Neuronal stem cell (in vitro differentiated cells): ENCODE results near the gene PGAP6.

Source experiments
- DNase-seq: peaks from one replicate; pipeline ENCODE4 v3.0.0-alpha.2; 2013; ENCODE audit warnings: low spot score
- H2AFZ ChIP-seq: one replicate; pipeline ENCODE4 v1.6.1; 2013; ENCODE audit warnings: mild to moderate bottlenecking, low read length, inconsistent platforms
- H2AK5ac ChIP-seq: 2 replicates; pipeline ENCODE4 v1.6.1; 2013; ENCODE audit warnings: low read depth, mild to moderate bottlenecking, inconsistent platforms, low read length, moderate library complexity, mixed read lengths
- H2BK120ac ChIP-seq: 2 replicates; pipeline ENCODE4 v1.6.1; 2013; ENCODE audit warnings: low read depth, mild to moderate bottlenecking, inconsistent platforms, low read length, moderate library complexity, mixed read lengths
- H2BK12ac ChIP-seq: one replicate; pipeline ENCODE4 v1.6.1; 2013; ENCODE audit warnings: low read length, inconsistent platforms
- H2BK15ac ChIP-seq: 2 replicates; pipeline ENCODE4 v1.6.1; 2013; ENCODE audit warnings: mild to moderate bottlenecking, low read length, inconsistent platforms, mixed read lengths
- H2BK5ac ChIP-seq: one replicate; pipeline ENCODE4 v1.6.1; 2013; ENCODE audit warnings: inconsistent platforms, mild to moderate bottlenecking, low read length, moderate library complexity
- H3K14ac ChIP-seq: one replicate; pipeline ENCODE4 v1.6.1; 2013; ENCODE audit warnings: low read length, inconsistent platforms
- H3K18ac ChIP-seq: 2 replicates; pipeline ENCODE4 v1.6.1; 2013; ENCODE audit warnings: low read length, inconsistent platforms
- H3K23ac ChIP-seq: 2 replicates; pipeline ENCODE4 v1.6.1; 2013; ENCODE audit warnings: low read depth, mild to moderate bottlenecking, mixed read lengths, low read length, inconsistent platforms; ENCODE audit not compliant: poor library complexity
- H3K27ac ChIP-seq: replicated peaks from 3 replicates; pipeline ENCODE4 v1.5.1; 2013; ENCODE audit warnings: low read length, inconsistent platforms
- H3K27me3 ChIP-seq, 3 experiments: 2 replicates each; pipeline ENCODE4 v1.6.1; 2013; ENCODE audit warnings: low read length in 3 of 3, mild to moderate bottlenecking in 2 of 3, inconsistent platforms in 1 of 3, low read depth in 1 of 3, mixed read lengths in 1 of 3, moderate library complexity in 1 of 3; ENCODE audit not compliant: control insufficient read depth in 3 of 3, insufficient read depth in 3 of 3
- H3K36me3 ChIP-seq, 2 donors: replicated peaks in 1 of 2; 2 replicates each; pipeline ENCODE4 v1.6.1; 2013; ENCODE audit warnings: low read length in 2 of 2; ENCODE audit not compliant: control insufficient read depth in 2 of 2, insufficient read depth in 2 of 2
- H3K4ac ChIP-seq: 2 replicates; pipeline ENCODE4 v1.6.1; 2013; ENCODE audit warnings: inconsistent platforms, mild to moderate bottlenecking, low read length, moderate library complexity
- H3K4me1 ChIP-seq, 2 donors: 1 replicate in 1 of 2; 2 replicates in 1 of 2; pipeline ENCODE4 v1.6.1; 2013; ENCODE audit warnings: low read length in 2 of 2, low read depth in 1 of 2; ENCODE audit not compliant: control insufficient read depth in 2 of 2, insufficient read depth in 1 of 2
- H3K4me2 ChIP-seq: one replicate; pipeline ENCODE4 v1.6.1; 2013; ENCODE audit warnings: mild to moderate bottlenecking, low read length, inconsistent platforms; ENCODE audit not compliant: insufficient read depth, poor library complexity, severe bottlenecking
- H3K4me3 ChIP-seq, 2 donors: 2 replicates each; pipeline ENCODE4 v1.5.1; 2013; ENCODE audit warnings: low read length in 2 of 2, mild to moderate bottlenecking in 2 of 2, inconsistent platforms in 1 of 2, moderate library complexity in 1 of 2
- H3K79me1 ChIP-seq: one replicate; pipeline ENCODE4 v1.6.1; 2013; ENCODE audit warnings: low read depth, mild to moderate bottlenecking, inconsistent platforms, low read length, moderate library complexity
- H3K9ac ChIP-seq: one replicate; pipeline ENCODE4 v1.6.1; 2013; ENCODE audit warnings: mild to moderate bottlenecking, low read depth, low read length, inconsistent platforms; ENCODE audit not compliant: poor library complexity
- H3K9me3 ChIP-seq, 2 donors: replicated peaks in 1 of 2; 2 replicates each; pipeline versions ENCODE3 to v1.6.1; 2013; ENCODE audit warnings: low read length in 2 of 2, mild to moderate bottlenecking in 2 of 2, inconsistent platforms in 1 of 2, low read depth in 1 of 2, mixed read lengths in 1 of 2, moderate library complexity in 1 of 2; ENCODE audit not compliant: control insufficient read depth in 2 of 2, insufficient read depth in 1 of 2
- H4K8ac ChIP-seq: one replicate; pipeline ENCODE4 v1.6.1; 2013; ENCODE audit warnings: low read depth, mild to moderate bottlenecking, inconsistent platforms, low read length, moderate library complexity
- H4K91ac ChIP-seq: one replicate; pipeline ENCODE4 v1.6.1; 2013; ENCODE audit warnings: low read length, low read depth, mild to moderate bottlenecking, inconsistent platforms; ENCODE audit not compliant: poor library complexity
- WGBS, 2 donors: extraction: QIAGEN DNeasy Blood & Tissue Kit; methylation state at CpG; one replicate each; pipeline ENCODE4 v1.1.7; 2013; ENCODE audit warnings: missing lambda C conversion rate in 2 of 2, mixed read lengths in 1 of 2; ENCODE audit not compliant: insufficient read length in 2 of 2, insufficient replicate concordance in 1 of 2; ENCODE audit errors: extremely low coverage in 2 of 2; 5-methylcytosine and 5-hydroxymethylcytosine counted together

The PGAP6 gene

GRCh38 chr16:397736-398332 lies 16.1 kb upstream of the PGAP6 start:
- peak overlapping the region; percentile 33 for H3K4me2 ChIP-seq
- peak; percentile 71 for DNase-seq
- no peak overlapping the region for H3K9ac ChIP-seq
- H3K4ac ChIP-seq = no peak overlapping the region
- no peak overlapping the region for H2BK15ac ChIP-seq
- H2BK5ac ChIP-seq = peak overlapping the region; percentile 71
- H2BK12ac ChIP-seq = no peak overlapping the region
- H3K79me1 ChIP-seq = peaks cover 7% of the 10 kb centered on the region
- H4K91ac ChIP-seq = no peak overlapping the region
- no CpG with 5 or more reads among the region's 29 CpGs for WGBS, 2 donors
- no peak overlapping the region for H3K23ac ChIP-seq
- H3K9me3 ChIP-seq = no peaks in the 10 kb centered on the region
- H2BK120ac ChIP-seq = no peak overlapping the region
- no peaks in the 10 kb centered on the region for H3K27me3 ChIP-seq
- H2AK5ac ChIP-seq = no peak overlapping the region
- H3K14ac ChIP-seq = no peak overlapping the region
- peak overlapping the region; percentile 0 to 94 for H3K4me3 ChIP-seq
- H2AFZ ChIP-seq = no peak overlapping the region
- H3K4me1 ChIP-seq = peaks cover 9 to 15% of the 10 kb centered on the region in 2 donors
- no peak overlapping the region for H4K8ac ChIP-seq
- H3K27ac ChIP-seq = peak overlapping the region; percentile 68
- peak overlapping the region; percentile 39 for H3K18ac ChIP-seq
- H3K36me3 ChIP-seq = peaks cover 21 to 30% of the 10 kb centered on the region in 2 donors

- peak within 1 kb of the TSS; percentile 92 for H3K9ac ChIP-seq
- peak within 1 kb of the TSS; percentile 92 for H2AFZ ChIP-seq
- peak within 1 kb of the TSS; percentile 71 for H3K14ac ChIP-seq
- DNase-seq = peak; percentile 42
- H2AK5ac ChIP-seq = peak within 1 kb of the TSS; percentile 96
- peak within 1 kb of the TSS; percentile 69 for H3K27ac ChIP-seq
- peak within 1 kb of the TSS; percentile 71 for H2BK5ac ChIP-seq
- H3K23ac ChIP-seq = peak within 1 kb of the TSS; percentile 65
- peaks cover 21 to 30% of the 10 kb centered on the region in 2 donors for H3K36me3 ChIP-seq
- peaks cover 7% of the 10 kb centered on the region for H3K79me1 ChIP-seq
- no peak within 1 kb of the TSS for H2BK120ac ChIP-seq
- H3K4me3 ChIP-seq = peak within 1 kb of the TSS; percentile 94 to 97
- peaks cover 9 to 14% of the 10 kb centered on the region in 2 donors for H3K4me1 ChIP-seq
- no peak within 1 kb of the TSS for H4K91ac ChIP-seq
- H3K27me3 ChIP-seq = no peaks in the 10 kb centered on the region
- H3K4me2 ChIP-seq = peak within 1 kb of the TSS; percentile 78
- peak within 1 kb of the TSS; percentile 53 for H3K4ac ChIP-seq
- H3K9me3 ChIP-seq = no peaks in the 10 kb centered on the region
- no peak within 1 kb of the TSS for H4K8ac ChIP-seq
- H2BK12ac ChIP-seq = no peak within 1 kb of the TSS
- peak within 1 kb of the TSS; percentile 96 for H3K18ac ChIP-seq
- no CpG with 5 or more reads among the region's 75 CpGs for WGBS, 2 donors
- H2BK15ac ChIP-seq = peak within 1 kb of the TSS; percentile 49
Measured at GRCh38 chr16:397135-397661, 15.4 kb upstream of the PGAP6 start, which contains the start of gene NME4. Gene NME4, plus strand, starts transcription at chr16:397199. Its CDS starts 24 bp downstream, at chr16:397223.

GRCh38 chr16:396605-397004 lies 14.8 kb upstream of the PGAP6 start:
- no CpG with 5 or more reads among the region's 22 CpGs for WGBS, 2 donors

GRCh38 chr16:396199-396598 lies 14.4 kb upstream of the PGAP6 start:
- Histone ChIP-seq H3K4me2 (peak overlapping the region; percentile 78), H2BK120ac (no peak overlapping the region), H4K8ac (no peak overlapping the region), H2BK15ac (no peak overlapping the region), H3K4me3 (peak overlapping the region in 1 of 2 donors; percentile 94), H3K23ac (no peak overlapping the region), H2AK5ac (no peak overlapping the region), H3K79me1 (peaks cover 7% of the 10 kb centered on the region), H3K27ac (peak overlapping the region; percentile 36), H4K91ac (no peak overlapping the region), H3K18ac (no peak overlapping the region), H3K14ac (no peak overlapping the region), H3K4me1 (peaks cover 9 to 13% of the 10 kb centered on the region in 2 donors), H2AFZ (peak overlapping the region; percentile 92), H3K9ac (no peak overlapping the region), H2BK5ac (no peak overlapping the region), H3K36me3 (peaks cover 21 to 30% of the 10 kb centered on the region in 2 donors), H3K4ac (no peak overlapping the region), H3K27me3 (no peaks in the 10 kb centered on the region), H2BK12ac (no peak overlapping the region), H3K9me3 (peaks cover 0 to 3% of the 10 kb centered on the region in 2 donors)
- DNase-seq = no peak
- WGBS, 2 donors = no CpG with 5 or more reads among the region's 3 CpGs

More at GRCh38 chr16:396605-397004, 14.8 kb upstream of the PGAP6 start:
- Histone ChIP-seq H3K4ac (no peak overlapping the region), H2BK120ac (no peak overlapping the region), H3K23ac (no peak overlapping the region), H4K91ac (no peak overlapping the region), H3K9me3 (peaks cover 0 to 3% of the 10 kb centered on the region in 2 donors), H2BK5ac (no peak overlapping the region), H2BK15ac (no peak overlapping the region), H4K8ac (no peak overlapping the region), H3K9ac (peak overlapping the region; percentile 50), H2AFZ (peak overlapping the region; percentile 92), H3K79me1 (peaks cover 7% of the 10 kb centered on the region), H2AK5ac (no peak overlapping the region), H2BK12ac (no peak overlapping the region), H3K36me3 (peaks cover 21 to 30% of the 10 kb centered on the region in 2 donors), H3K27ac (peak overlapping the region; percentile 36), H3K27me3 (no peaks in the 10 kb centered on the region), H3K4me2 (peak overlapping the region; percentile 78), H3K18ac (peak overlapping the region; percentile 7), H3K4me3 (peak overlapping the region; percentile 78 to 94), H3K14ac (no peak overlapping the region), H3K4me1 (peaks cover 9 to 13% of the 10 kb centered on the region in 2 donors)
- DNase-seq = no peak
